PFSK-1 (cell line): ENCODE results near the gene MYL6B.
A peak's percentile ranks its signal among the peaks of the same experiment; 100 is the strongest.

ENCODE experiments used
- FOXP2 ChIP-seq: optimal IDR thresholded peaks from 2 replicates; pipeline ENCODE3; 2011; ENCODE audit warnings: borderline replicate concordance, control low read depth, inconsistent platforms; ENCODE audit not compliant: insufficient read depth; ENCODE audit errors: extremely low read length, extremely low read depth
- POLR2AphosphoS5 ChIP-seq: IDR thresholded peaks from 2 replicates; pipeline ENCODE4 v1.6.1; 2012; ENCODE audit warnings: low read depth, mild to moderate bottlenecking, control low read depth, low read length, moderate library complexity
- SIN3A ChIP-seq: IDR thresholded peaks from 2 replicates; pipeline ENCODE4 v1.6.1; 2012; ENCODE audit warnings: mild to moderate bottlenecking, low read length, moderate library complexity, borderline replicate concordance; ENCODE audit not compliant: insufficient read depth
- TAF1 ChIP-seq: IDR thresholded peaks from 2 replicates; pipeline ENCODE4 v1.6.1; 2012; ENCODE audit warnings: low read length, control low read depth, borderline replicate concordance; ENCODE audit not compliant: insufficient read depth
- TF ChIP-seq, protein P1 (sequence below), 2 experiments: IDR thresholded peaks; 2 replicates each; pipeline versions ENCODE4 v1.6.1 to v1.8.0; 2011 to 2012; ENCODE audit warnings: low read depth in 2 of 2, low read length in 2 of 2, control low read depth in 1 of 2, inconsistent platforms in 1 of 2, mild to moderate bottlenecking in 1 of 2, moderate library complexity in 1 of 2; ENCODE audit not compliant: insufficient read depth in 1 of 2

MYL6B gene

GRCh38 chr12:56126732-56127239 is 25.6 kb upstream of the MYL6B start:
- TF ChIP-seq SIN3A (no peak), FOXP2 (no peak), POLR2AphosphoS5 (no peak), TAF1 (no peak)
- TF ChIP-seq, protein P1, sequence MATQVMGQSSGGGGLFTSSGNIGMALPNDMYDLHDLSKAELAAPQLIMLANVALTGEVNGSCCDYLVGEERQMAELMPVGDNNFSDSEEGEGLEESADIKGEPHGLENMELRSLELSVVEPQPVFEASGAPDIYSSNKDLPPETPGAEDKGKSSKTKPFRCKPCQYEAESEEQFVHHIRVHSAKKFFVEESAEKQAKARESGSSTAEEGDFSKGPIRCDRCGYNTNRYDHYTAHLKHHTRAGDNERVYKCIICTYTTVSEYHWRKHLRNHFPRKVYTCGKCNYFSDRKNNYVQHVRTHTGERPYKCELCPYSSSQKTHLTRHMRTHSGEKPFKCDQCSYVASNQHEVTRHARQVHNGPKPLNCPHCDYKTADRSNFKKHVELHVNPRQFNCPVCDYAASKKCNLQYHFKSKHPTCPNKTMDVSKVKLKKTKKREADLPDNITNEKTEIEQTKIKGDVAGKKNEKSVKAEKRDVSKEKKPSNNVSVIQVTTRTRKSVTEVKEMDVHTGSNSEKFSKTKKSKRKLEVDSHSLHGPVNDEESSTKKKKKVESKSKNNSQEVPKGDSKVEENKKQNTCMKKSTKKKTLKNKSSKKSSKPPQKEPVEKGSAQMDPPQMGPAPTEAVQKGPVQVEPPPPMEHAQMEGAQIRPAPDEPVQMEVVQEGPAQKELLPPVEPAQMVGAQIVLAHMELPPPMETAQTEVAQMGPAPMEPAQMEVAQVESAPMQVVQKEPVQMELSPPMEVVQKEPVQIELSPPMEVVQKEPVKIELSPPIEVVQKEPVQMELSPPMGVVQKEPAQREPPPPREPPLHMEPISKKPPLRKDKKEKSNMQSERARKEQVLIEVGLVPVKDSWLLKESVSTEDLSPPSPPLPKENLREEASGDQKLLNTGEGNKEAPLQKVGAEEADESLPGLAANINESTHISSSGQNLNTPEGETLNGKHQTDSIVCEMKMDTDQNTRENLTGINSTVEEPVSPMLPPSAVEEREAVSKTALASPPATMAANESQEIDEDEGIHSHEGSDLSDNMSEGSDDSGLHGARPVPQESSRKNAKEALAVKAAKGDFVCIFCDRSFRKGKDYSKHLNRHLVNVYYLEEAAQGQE (IDR thresholded peaks at IDR 0.05; ENCODE audit: insufficient read depth in 1 of 2, low read depth in 2 of 2, low read length in 2 of 2), result no peak

- TF ChIP-seq, protein P1 (IDR thresholded peaks at IDR 0.05; ENCODE audit: insufficient read depth in 1 of 2, low read depth in 2 of 2, low read length in 2 of 2), result no peak
- TF ChIP-seq SIN3A (no peak), POLR2AphosphoS5 (no peak), FOXP2 (no peak), TAF1 (no peak)
Measured at GRCh38 chr12:56127485-56127887, 24.9 kb upstream of the MYL6B start.

DNA sequence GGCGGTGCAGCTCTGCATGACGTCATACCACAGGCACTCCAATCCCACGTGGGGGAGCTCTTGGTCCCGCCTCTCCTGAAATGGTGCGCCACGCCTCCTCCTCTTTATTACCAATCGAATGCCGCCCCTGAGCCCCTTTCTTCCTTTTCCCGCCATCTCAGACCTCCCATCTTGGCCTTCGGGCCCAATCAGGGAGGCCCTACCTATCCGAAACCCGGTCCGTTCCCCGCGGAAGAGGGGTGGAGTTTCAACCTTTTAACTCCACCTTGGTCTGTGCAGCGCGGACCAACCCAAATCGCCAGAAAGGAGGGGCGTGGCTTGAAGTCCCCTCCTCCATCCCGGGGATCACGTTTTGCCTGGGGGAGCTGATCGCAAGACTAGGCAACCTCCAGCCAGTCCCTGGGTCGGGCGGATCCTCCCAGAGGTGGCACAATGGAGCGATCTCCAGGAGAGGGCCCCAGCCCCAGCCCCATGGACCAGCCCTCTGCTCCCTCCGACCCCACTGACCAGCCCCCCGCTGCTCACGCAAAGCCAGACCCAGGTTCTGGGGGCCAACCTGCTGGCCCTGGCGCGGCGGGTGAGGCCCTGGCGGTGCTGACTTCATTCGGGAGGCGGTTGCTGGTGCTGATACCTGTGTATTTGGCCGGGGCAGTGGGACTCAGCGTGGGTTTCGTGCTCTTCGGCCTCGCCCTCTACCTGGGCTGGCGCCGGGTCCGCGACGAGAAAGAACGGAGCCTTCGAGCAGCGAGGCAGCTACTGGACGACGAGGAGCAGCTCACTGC is 24.3 kb upstream of the MYL6B start, which contains the start of gene ESYT1:
Gene ESYT1, plus strand, starts transcription at position 380 of the 782 bp plus-strand sequence. Its CDS starts 53 bp downstream, at position 433.
- TF ChIP-seq POLR2AphosphoS5 (peak; percentile 90), SIN3A (peak; percentile 20; the same call in 1 of the 2 replicates), FOXP2 (no peak), TAF1 (peak; percentile 87; the same call in 1 of the 2 replicates)
- TF ChIP-seq, protein P1 (IDR thresholded peaks at IDR 0.05; ENCODE audit: insufficient read depth in 1 of 2, low read depth in 2 of 2, low read length in 2 of 2), result peak in 1 of 2 experiments; percentile 31; a peak in 1 of 4 replicates

DNA sequence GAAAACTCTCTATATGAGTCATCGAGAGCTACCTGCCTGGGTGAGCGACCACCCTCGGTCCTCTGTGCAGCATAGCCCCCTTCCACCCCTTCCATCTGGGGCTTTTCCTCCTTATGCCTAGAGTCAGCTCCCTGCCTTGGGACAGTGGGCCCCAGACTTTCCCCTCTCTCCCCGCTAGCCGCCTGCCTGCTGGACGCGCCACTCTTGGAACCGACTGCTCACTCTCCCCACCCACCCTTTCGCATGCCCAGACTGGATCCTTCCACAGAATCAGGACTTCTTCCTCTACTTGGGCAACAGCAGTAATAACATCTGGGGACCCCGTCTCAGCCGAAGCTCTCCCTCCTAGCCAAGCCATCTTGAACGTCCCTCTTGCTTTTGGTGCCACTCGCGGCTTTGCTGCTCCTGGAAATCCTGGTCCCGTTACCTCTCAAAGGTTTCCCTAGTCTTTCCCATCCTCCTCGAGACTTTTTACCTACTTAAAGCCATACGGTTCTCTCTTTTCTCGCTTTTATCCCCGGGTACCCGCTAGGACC is 23.6 kb upstream of the MYL6B start:
- no peak for TF ChIP-seq SIN3A
- TF ChIP-seq POLR2AphosphoS5, result no peak
- TF ChIP-seq, protein P1 (IDR thresholded peaks at IDR 0.05; ENCODE audit: insufficient read depth in 1 of 2, low read depth in 2 of 2, low read length in 2 of 2), result no peak
- TF ChIP-seq FOXP2, result no peak
- no peak; the same call in 1 of the 2 replicates for TF ChIP-seq TAF1
